HG03060 (cell line): ENCODE data around the gene DGKQ.

Experiments used
- ATAC-seq: cut with Tn5 transposase; IDR thresholded peaks from one replicate; pipeline ENCODE4 v1.9.1; 2021; ENCODE audit warnings: low read depth, moderate number of reproducible peaks; ENCODE audit not compliant: unreplicated experiment

The DGKQ gene

GRCh38 chr4:963276-964225 is 9.8 kb downstream of the DGKQ start:
- no peak for ATAC-seq

- no peak for ATAC-seq
Measured at GRCh38 chr4:962231-963208, 10.8 kb downstream of the DGKQ start.

- ATAC-seq: no peak
Measured at GRCh38 chr4:961351-962230, 11.8 kb downstream of the DGKQ start.

- ATAC-seq: no peak
Measured at GRCh38 chr4:960636-961350, 12.6 kb downstream of the DGKQ start.

- no peak for ATAC-seq
Measured at GRCh38 chr4:960140-960635, 13.2 kb downstream of the DGKQ start.

GRCh38 chr4:959338-960139 is 13.8 kb downstream of the DGKQ start:
- ATAC-seq: no peak

GRCh38 chr4:958696-959337 is 14.6 kb downstream of the DGKQ start:
- ATAC-seq: no peak

- ATAC-seq: no peak
Measured at GRCh38 chr4:958314-958665, 15.1 kb downstream of the DGKQ start.

- no peak for ATAC-seq
Measured at GRCh38 chr4:957581-958313, 15.6 kb downstream of the DGKQ start.

GRCh38 chr4:957231-957580 is 16.2 kb downstream of the DGKQ start:
- ATAC-seq: no peak

GRCh38 chr4:956531-957230 is 16.7 kb downstream of the DGKQ start:
- ATAC-seq: no peak

- ATAC-seq: no peak
Measured at GRCh38 chr4:955931-956381, 17.4 kb downstream of the DGKQ start.

GRCh38 chr4:955161-955921 is 18.0 kb downstream of the DGKQ start:
- ATAC-seq: no peak

- ATAC-seq: no peak
Measured at GRCh38 chr4:954211-955020, 19.0 kb downstream of the DGKQ start.

GRCh38 chr4:953574-953915 is 19.8 kb downstream of the DGKQ start:
- no peak for ATAC-seq
